ENCODE data around the gene GSTM5. TPM values are rescaled to one million over a fixed set of nuclear protein-coding genes. Genes with fewer than 3 reads are reported as not detected.

GSTM5 gene
- total and polyA plus RNA-seq, 2 donors (not counting 3 experiments of a cell fraction or from before 2014, with no cell fraction given) = 0.25 to 1.6 TPM

GRCh38 chr1:109722908-109723691, 11.0 kb downstream of the GSTM5 start:
- Histone ChIP-seq H3K9ac (replicated peaks; ENCODE audit: extremely low read depth, insufficient read depth, low read length) (no peak overlapping the region), H3K4me3 (replicated peaks in 1 of 3; ENCODE audit: insufficient read depth in 1 of 3, low read depth in 1 of 3, low read length in 3 of 3) (no peak overlapping the region), H3K27me3 (ENCODE audit: control insufficient read depth in 2 of 2, insufficient read depth in 2 of 2, low read length in 2 of 2) (peaks cover 5 to 6% of the 10 kb centered on the region in 2 experiments), H3K9me3 (replicated peaks; ENCODE audit: control insufficient read depth, insufficient read depth, low read length) (no peaks in the 10 kb centered on the region), H3K36me3 (ENCODE audit: control insufficient read depth in 2 of 2, extremely low read depth in 1 of 2, insufficient read depth in 2 of 2, low read length in 2 of 2) (no peaks in the 10 kb centered on the region), H2AFZ (ENCODE audit: low read depth, low read length) (no peak overlapping the region), H3K4me1 (ENCODE audit: control insufficient read depth, extremely low read depth, insufficient read depth, low read length) (peaks cover 8% of the 10 kb centered on the region), H3K9me1 (replicated peaks; ENCODE audit: control insufficient read depth, extremely low read depth, insufficient read depth, low read length) (no peaks in the 10 kb centered on the region), H3K4me2 (ENCODE audit: insufficient read depth, low read length) (no peak overlapping the region), H4K20me1 (replicated peaks; ENCODE audit: control insufficient read depth, extremely low read depth, insufficient read depth, low read length) (no peaks in the 10 kb centered on the region), H3K27ac (ENCODE audit: insufficient read depth, low read depth, low read length) (no peak overlapping the region), H3K79me2 (ENCODE audit: control insufficient read depth, insufficient read depth, low read length) (no peaks in the 10 kb centered on the region)
- no peak for FAIRE-seq
- ChIA-PET CTCF (no interaction called here), POLR2A (no interaction called here)
- intact Hi-C loops (cut with micrococcal nuclease) = no loop called here
- TF ChIP-seq GATA2 (IDR thresholded peaks at IDR 0.05; ENCODE audit: insufficient read depth, insufficient read length, low read depth, low read length) (no peak), EZH2 (IDR thresholded peaks at IDR 0.05; ENCODE audit: borderline replicate concordance, low read depth, low read length, severe bottlenecking) (no peak), FOS (IDR thresholded peaks at IDR 0.05; ENCODE audit: borderline replicate concordance, insufficient read depth, low read length) (no peak), JUN (IDR thresholded peaks at IDR 0.05; ENCODE audit: borderline replicate concordance, insufficient read depth, insufficient read length, low read depth) (no peak), MYC (IDR thresholded peaks at IDR 0.05; ENCODE audit: low read depth, low read length) (no peak), CTCF (IDR thresholded peaks at IDR 0.05; ENCODE audit: extremely low read depth in 1 of 2, insufficient read depth in 1 of 2, low read depth in 1 of 2, low read length in 2 of 2) (no peak), POLR2A (IDR thresholded peaks at IDR 0.05; ENCODE audit: low read depth, low read length) (no peak), POLR2AphosphoS5 (IDR thresholded peaks at IDR 0.05; ENCODE audit: insufficient read depth, low read depth, low read length) (no peak)
- TF ChIP-seq, protein P1, sequence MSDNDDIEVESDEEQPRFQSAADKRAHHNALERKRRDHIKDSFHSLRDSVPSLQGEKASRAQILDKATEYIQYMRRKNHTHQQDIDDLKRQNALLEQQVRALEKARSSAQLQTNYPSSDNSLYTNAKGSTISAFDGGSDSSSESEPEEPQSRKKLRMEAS (IDR thresholded peaks at IDR 0.05; ENCODE audit: insufficient read depth, insufficient read length) = no peak
- dilution Hi-C loops (cut with MboI; ENCODE audit: extremely low pct_ligation_motif_present, low sequenced_read_pairs) = no loop called here
- no TSS peak for BruUV-seq (replicated peaks)
- DNase-seq (ENCODE audit: low read depth, low spot score) = no peak
